Fibroblast of mammary gland (primary cell): ENCODE measurements around the gene PKN1.
"Not testable (repeated sequence)": the region's sequence is repeated elsewhere in the genome, so short reads cannot be mapped to it uniquely, and the experiment has no call there.

ENCODE experiments used
- DNase-seq: peaks from one replicate; pipeline ENCODE4 v3.0.0-alpha.2; 2010; ENCODE audit warnings: low read depth
- H3K4me3 ChIP-seq: 2 replicates; pipeline ENCODE4 v1.5.1; 2011; ENCODE audit warnings: low read depth, mild to moderate bottlenecking, low read length, moderate library complexity; ENCODE audit not compliant: control insufficient read depth
- TF ChIP-seq, protein P1 (sequence below): conservative IDR thresholded peaks from 2 replicates; pipeline ENCODE4 v1.5.1; 2011; ENCODE audit warnings: low read depth, low read length, inconsistent platforms; ENCODE audit not compliant: control insufficient read depth, insufficient read depth

PKN1 gene

GRCh38 chr19:14394167-14394566 is 38.9 kb upstream of the PKN1 start:
- H3K4me3 ChIP-seq: no peak overlapping the region
- TF ChIP-seq, protein P1, sequence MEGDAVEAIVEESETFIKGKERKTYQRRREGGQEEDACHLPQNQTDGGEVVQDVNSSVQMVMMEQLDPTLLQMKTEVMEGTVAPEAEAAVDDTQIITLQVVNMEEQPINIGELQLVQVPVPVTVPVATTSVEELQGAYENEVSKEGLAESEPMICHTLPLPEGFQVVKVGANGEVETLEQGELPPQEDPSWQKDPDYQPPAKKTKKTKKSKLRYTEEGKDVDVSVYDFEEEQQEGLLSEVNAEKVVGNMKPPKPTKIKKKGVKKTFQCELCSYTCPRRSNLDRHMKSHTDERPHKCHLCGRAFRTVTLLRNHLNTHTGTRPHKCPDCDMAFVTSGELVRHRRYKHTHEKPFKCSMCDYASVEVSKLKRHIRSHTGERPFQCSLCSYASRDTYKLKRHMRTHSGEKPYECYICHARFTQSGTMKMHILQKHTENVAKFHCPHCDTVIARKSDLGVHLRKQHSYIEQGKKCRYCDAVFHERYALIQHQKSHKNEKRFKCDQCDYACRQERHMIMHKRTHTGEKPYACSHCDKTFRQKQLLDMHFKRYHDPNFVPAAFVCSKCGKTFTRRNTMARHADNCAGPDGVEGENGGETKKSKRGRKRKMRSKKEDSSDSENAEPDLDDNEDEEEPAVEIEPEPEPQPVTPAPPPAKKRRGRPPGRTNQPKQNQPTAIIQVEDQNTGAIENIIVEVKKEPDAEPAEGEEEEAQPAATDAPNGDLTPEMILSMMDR: no peak
- no peak for DNase-seq

DNA sequence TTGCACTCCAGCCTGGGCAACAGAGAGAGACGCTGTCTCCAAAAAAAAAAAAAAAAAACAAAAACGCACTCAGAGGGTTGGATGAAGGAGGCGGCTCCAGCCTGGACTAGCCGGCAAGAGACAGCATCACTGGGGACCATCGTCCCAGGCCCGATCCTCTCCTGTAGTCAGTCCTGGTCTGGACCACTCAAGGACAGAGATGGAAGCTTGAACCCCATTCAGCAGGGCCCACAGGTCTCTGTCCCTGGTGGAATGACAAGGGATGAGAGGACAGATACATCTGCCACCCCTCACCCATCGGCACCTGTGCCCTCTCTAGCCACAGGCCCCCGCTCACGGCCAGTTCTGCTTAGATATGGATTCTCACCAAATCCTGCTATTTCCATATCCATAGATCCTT is 37.8 kb upstream of the PKN1 start:
- DNase-seq: no peak
- TF ChIP-seq, protein P1: no peak
- H3K4me3 ChIP-seq: no peak overlapping the region

- DNase-seq: no peak
- H3K4me3 ChIP-seq: no peak overlapping the region
Observed at GRCh38 chr19:14395710-14396336, 37.3 kb upstream of the PKN1 start.

DNA sequence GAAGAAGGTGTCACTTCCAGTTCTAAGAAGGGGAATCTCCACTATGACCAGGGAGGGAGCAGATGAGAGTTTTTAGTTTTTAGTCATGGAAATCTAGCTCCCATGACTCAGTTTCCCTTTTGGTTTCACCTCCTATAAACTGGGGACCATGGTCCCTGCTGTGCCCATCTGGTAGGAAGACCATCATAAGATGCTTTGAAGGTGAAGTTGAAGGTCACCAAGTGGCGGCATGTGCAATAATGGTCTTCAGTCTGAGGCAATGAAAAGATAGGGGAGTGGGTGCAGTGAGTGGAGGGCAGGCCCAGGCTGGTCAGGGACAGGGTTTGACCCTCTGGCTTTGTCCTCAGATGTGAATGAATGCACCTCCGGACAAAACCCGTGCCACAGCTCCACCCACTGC is 36.4 kb upstream of the PKN1 start:
- not testable (repeated sequence) for H3K4me3 ChIP-seq, DNase-seq

More at GRCh38 chr19:14395710-14396336, 37.3 kb upstream of the PKN1 start:
- TF ChIP-seq, protein P1: no peak

DNA sequence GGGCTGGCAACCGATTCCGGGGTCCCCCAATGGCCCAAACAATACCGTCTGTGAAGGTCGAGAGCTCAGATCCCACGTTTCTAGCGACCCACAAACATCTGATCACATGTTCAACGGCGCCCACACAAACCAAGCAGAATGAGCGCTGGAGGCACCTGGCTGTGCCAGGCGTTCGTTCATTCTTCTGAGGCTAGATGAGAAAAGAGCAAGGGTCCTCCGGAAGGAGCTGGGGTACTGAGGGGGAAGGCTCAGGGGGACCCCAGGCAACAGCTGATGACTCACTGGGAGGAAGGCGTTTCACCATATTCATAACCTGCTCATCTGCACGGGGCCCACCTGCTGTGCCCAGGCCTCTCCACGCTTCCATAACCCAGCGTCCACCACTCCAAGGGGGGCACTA is 35.9 kb upstream of the PKN1 start:
- H3K4me3 ChIP-seq, DNase-seq: not testable (repeated sequence)

DNA sequence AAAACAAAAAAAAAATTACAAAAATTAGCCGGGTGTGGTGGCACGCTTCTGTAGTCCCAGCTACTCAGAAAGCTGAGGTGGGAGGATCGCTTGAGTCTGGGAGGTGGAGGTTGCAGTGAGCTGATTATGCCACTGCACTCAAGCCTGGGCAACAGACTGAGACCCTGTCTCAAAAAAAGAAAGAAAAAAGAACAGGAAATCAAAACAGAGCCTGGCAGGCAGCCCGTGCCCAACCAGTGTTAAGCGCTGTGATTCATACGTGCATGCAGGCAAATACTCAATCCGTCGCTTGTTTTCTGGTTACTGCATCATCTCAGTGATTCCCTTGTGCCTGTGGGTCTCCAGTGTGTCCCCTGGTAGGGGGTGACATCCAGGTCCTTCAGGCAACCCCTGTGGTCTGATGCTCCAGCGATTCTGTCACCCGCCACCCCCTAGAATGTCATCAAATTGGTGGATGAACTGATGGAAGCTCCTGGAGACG is 32.1 kb upstream of the PKN1 start:
- DNase-seq: peak; percentile 45
- TF ChIP-seq, protein P1: no peak
- H3K4me3 ChIP-seq: no peak overlapping the region

- TF ChIP-seq, protein P1: no peak
Observed at GRCh38 chr19:14401468-14402195, 31.5 kb upstream of the PKN1 start.

More at GRCh38 chr19:14401468-14402195, 31.5 kb upstream of the PKN1 start:
- no peak for DNase-seq
- H3K4me3 ChIP-seq: no peak overlapping the region
